B cell (primary cell): ENCODE results near the gene CDC42EP4. TPM values are rescaled to one million over a fixed set of nuclear protein-coding genes. Genes with fewer than 3 reads are reported as not detected.

Experiments
- ATAC-seq: fragments of 200-7000 bp; cut with Tn5 transposase; one replicate; pipeline ENCODE4 v1.10.0; 2021; ENCODE audit warnings: low read depth, mild to moderate bottlenecking, moderate number of reproducible peaks, moderate library complexity
- CTCF ChIA-PET: fragments of 350-600 bp; sonication (Branson Sonifier 250); formaldehyde crosslinking; loops from one replicate; lab custom pipeline; 2021; ENCODE audit warnings: antibody characterized with exemption, inconsistent platforms; lab: Charles Lee
- POLR2A ChIA-PET: fragments of 350-600 bp; sonication (Branson Sonifier 250); formaldehyde crosslinking; loops from one replicate; lab custom pipeline; 2021; ENCODE audit warnings: antibody characterized with exemption; lab: Charles Lee
- DNase-seq: peaks from one replicate; pipeline ENCODE4 v3.0.0; 2013
- H2AFZ ChIP-seq: 2 replicates; pipeline ENCODE4 v1.6.1; 2012; ENCODE audit warnings: mild to moderate bottlenecking, low read depth, low read length; ENCODE audit not compliant: insufficient read depth, poor library complexity, severe bottlenecking
- H3K27ac ChIP-seq, 2 donors: 1 replicate in 1 of 2; 2 replicates in 1 of 2; pipeline ENCODE4 v1.5.1; 2012 to 2013; ENCODE audit warnings: low read length in 2 of 2, mild to moderate bottlenecking in 2 of 2, moderate library complexity in 1 of 2
- H3K27me3 ChIP-seq, 4 experiments: fragments of 200-600 bp in 1 of 4; sonication (generic) in 1 of 4; replicated peaks in 1 of 4; 1 replicate in 2 of 4; 2 replicates in 2 of 4; pipeline versions ENCODE4 v1.6.1 to v1.7.0; 2013 to 2016; ENCODE audit warnings: low read length in 3 of 4, mild to moderate bottlenecking in 2 of 4, mixed read lengths in 1 of 4, moderate library complexity in 1 of 4; ENCODE audit not compliant: insufficient read depth in 4 of 4, control insufficient read depth in 3 of 4; ENCODE audit errors: control extremely low read depth in 1 of 4
- H3K36me3 ChIP-seq, 2 experiments: replicated peaks in 1 of 2; 1 replicate in 1 of 2; 2 replicates in 1 of 2; pipeline versions ENCODE4 v1.6.1 to v1.7.1; 2013; ENCODE audit warnings: low read length in 1 of 2; ENCODE audit not compliant: insufficient read depth in 2 of 2, control insufficient read depth in 1 of 2; ENCODE audit errors: control extremely low read depth in 1 of 2, extremely low read depth in 1 of 2
- H3K4me1 ChIP-seq, 2 donors: fragments of 200-600 bp in 1 of 2; sonication (generic) in 1 of 2; 1 replicate in 1 of 2; 2 replicates in 1 of 2; pipeline versions ENCODE4 v1.5.1 to v1.6.1; 2013 to 2017; ENCODE audit warnings: low read length in 2 of 2; ENCODE audit not compliant: control insufficient read depth in 2 of 2, insufficient read depth in 2 of 2
- H3K4me2 ChIP-seq: replicated peaks from 2 replicates; pipeline ENCODE3; 2012; ENCODE audit warnings: mild to moderate bottlenecking, low read depth, low read length; ENCODE audit not compliant: poor library complexity, severe bottlenecking
- H3K4me3 ChIP-seq, 5 experiments: fragments of 200-600 bp in 1 of 5; sonication (generic) in 1 of 5; 1 replicate in 3 of 5; 2 replicates in 2 of 5; pipeline versions ENCODE4 v1.5.1 to v1.7.0; 2011 to 2016; ENCODE audit warnings: low read length in 4 of 5, mild to moderate bottlenecking in 4 of 5, low read depth in 2 of 5, control low read depth in 1 of 5, moderate library complexity in 1 of 5; ENCODE audit not compliant: insufficient read depth in 1 of 5; ENCODE audit errors: control extremely low read depth in 1 of 5, extremely low read depth in 1 of 5
- H3K79me2 ChIP-seq: fragments of 200-600 bp; sonication (generic); one replicate; pipeline ENCODE4 v1.6.0; 2016; ENCODE audit warnings: low read length; ENCODE audit not compliant: control insufficient read depth, insufficient read depth
- H3K9ac ChIP-seq: fragments of 200-600 bp; sonication (generic); 2 replicates; pipeline ENCODE4 v1.6.1; 2017; ENCODE audit warnings: mild to moderate bottlenecking, low read length, moderate library complexity
- H3K9me3 ChIP-seq, 3 donors: one replicate each; pipeline versions ENCODE4 v1.6.1 to v1.7.1; 2013; ENCODE audit warnings: low read length in 2 of 3; ENCODE audit not compliant: control insufficient read depth in 2 of 3, insufficient read depth in 1 of 3; ENCODE audit errors: control extremely low read depth in 1 of 3
- H4K20me1 ChIP-seq: 2 replicates; pipeline ENCODE4 v1.6.0; 2012; ENCODE audit warnings: mild to moderate bottlenecking, low read length; ENCODE audit not compliant: insufficient read depth, control insufficient read depth, poor library complexity, severe bottlenecking
- H3K27ac Mint-ChIP-seq: one replicate; pipeline ENCODE4 v1.8.0; 2021; ENCODE audit warnings: mixed read lengths
- H3K27me3 Mint-ChIP-seq: one replicate; pipeline ENCODE4 v1.8.0; 2021; ENCODE audit warnings: mixed read lengths
- H3K4me1 Mint-ChIP-seq: one replicate; pipeline ENCODE4 v1.8.0; 2021; ENCODE audit warnings: mixed read lengths
- H3K4me3 Mint-ChIP-seq: one replicate; pipeline ENCODE4 v1.8.0; 2021; ENCODE audit warnings: mixed read lengths
- H3K9me3 Mint-ChIP-seq: one replicate; pipeline ENCODE4 v1.8.0; 2022; ENCODE audit warnings: mixed read lengths; ENCODE audit not compliant: insufficient read depth
- EZH2 ChIP-seq: IDR thresholded peaks from 2 replicates; pipeline ENCODE4 v1.6.1; 2012; ENCODE audit warnings: borderline replicate concordance, low read depth, mild to moderate bottlenecking, moderate library complexity, low read length; ENCODE audit not compliant: insufficient read depth, poor library complexity, severe bottlenecking
- WGBS: methylation state at CpG from one replicate; pipeline ENCODE4 v1.1.5; 2013; ENCODE audit warnings: missing lambda C conversion rate; ENCODE audit not compliant: insufficient coverage; 5-methylcytosine and 5-hydroxymethylcytosine counted together
- intact Hi-C: fragments of 100-400 bp; cut with micrococcal nuclease; formaldehyde crosslinking; loops from one replicate; pipeline ENCODE4 v1.10.0; 2022
- polyA plus RNA-seq: library from polyadenylated mRNA; depleted of rRNA; stranded (reverse); fragments of >200 nt; gene quantifications from 2 replicates; pipeline ENCODE4 v1.2.3, GENCODE V29; 2012
- total RNA-seq, 2 donors: library from RNA; stranded (reverse); fragments of 120-200 nt in 1 of 2; gene quantifications; 1 replicate in 1 of 2; 2 replicates in 1 of 2; pipeline versions ENCODE4 v1.2.3 to v1.2.4, GENCODE V29; 2013 to 2022
- TF ChIP-seq, protein P1 (sequence below): fragments of 200-600 bp; IDR thresholded peaks from one replicate; pipeline ENCODE4 v1.8.0; 2022; ENCODE audit warnings: antibody characterized with exemption, mild to moderate bottlenecking

The CDC42EP4 gene
- total and polyA plus RNA-seq, 2 donors (not counting 1 experiment from before 2014, with no cell fraction given) = 0.79 to 2.0 TPM

DNA sequence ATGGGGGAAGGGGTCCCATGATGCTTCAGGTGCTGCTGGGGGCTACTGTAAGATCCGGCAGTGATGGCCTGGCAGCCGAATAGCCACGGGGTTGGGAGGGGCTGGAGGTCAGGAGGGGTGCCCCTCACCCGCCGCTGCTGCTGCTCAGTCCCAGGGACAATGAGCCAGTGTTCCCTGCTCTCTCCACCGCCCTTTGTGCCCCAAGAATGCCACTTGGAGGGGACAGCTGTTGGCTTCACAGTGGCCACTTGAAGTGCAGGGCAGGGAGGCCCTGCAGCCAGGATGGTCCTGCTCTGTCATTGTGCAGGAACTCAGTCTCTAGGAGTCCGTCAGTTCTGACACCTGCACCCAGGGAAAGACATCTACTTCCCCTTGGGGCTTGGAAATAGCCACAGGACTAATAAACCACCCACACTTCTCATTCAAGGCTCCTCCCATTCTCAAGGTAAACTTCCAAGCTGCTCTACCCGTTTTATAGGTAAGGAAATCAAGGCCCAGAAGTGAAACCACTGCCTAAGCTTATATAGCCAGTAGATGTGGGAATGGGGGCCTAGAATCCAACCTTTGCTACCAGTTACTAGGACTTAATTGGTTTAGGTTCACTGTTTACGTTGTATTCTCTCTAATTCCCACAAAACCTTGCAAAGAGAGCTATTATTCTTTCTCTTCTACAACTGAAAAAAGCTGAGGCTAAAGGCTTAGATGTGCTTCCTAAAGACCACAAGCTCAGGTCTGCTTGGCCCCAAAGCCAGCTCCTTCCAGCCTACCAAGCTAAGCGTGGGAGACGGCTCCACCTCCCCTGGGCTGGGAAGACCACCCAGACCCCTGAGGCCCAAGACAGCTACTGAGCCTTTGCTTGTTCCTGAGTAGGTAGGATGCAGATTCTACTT lies 43.9 kb downstream of the CDC42EP4 start:
- Histone ChIP-seq H3K4me1 (peaks cover 0 to 8% of the 10 kb centered on the region in 2 donors), H3K36me3 (no peaks in the 10 kb centered on the region), H3K4me2 (no peak overlapping the region), H3K9me3 (peaks cover 0 to 5% (median 0%) of the 10 kb centered on the region in 3 donors), H3K9ac (no peak overlapping the region), H3K4me3 (no peak overlapping the region), H3K27ac (no peak overlapping the region), H4K20me1 (no peaks in the 10 kb centered on the region), H3K27me3 (no peaks in the 10 kb centered on the region), H3K79me2 (no peaks in the 10 kb centered on the region), H2AFZ (no peak overlapping the region)
- no peak for ATAC-seq
- WGBS = 81% methylated on average over 5 of the region's 11 CpGs
- no peak overlapping the region for H3K27ac Mint-ChIP-seq
- H3K4me3 Mint-ChIP-seq = no peak overlapping the region
- intact Hi-C loops = no loop called here
- POLR2A ChIA-PET = no interaction called here
- DNase-seq = no peak
- H3K27me3 Mint-ChIP-seq = no peaks in the 10 kb centered on the region
- CTCF ChIA-PET = interaction anchor here (0.6 to 0.9 kb wide), 3 partner anchors 11 to 103 kb away, joined by 3 to 4 read pairs (median 3); no protein-coding TSS in a partner anchor
- H3K4me1 Mint-ChIP-seq = peaks cover 6% of the 10 kb centered on the region
- no peaks in the 10 kb centered on the region for H3K9me3 Mint-ChIP-seq
- TF ChIP-seq EZH2 = no peak
- TF ChIP-seq, protein P1, sequence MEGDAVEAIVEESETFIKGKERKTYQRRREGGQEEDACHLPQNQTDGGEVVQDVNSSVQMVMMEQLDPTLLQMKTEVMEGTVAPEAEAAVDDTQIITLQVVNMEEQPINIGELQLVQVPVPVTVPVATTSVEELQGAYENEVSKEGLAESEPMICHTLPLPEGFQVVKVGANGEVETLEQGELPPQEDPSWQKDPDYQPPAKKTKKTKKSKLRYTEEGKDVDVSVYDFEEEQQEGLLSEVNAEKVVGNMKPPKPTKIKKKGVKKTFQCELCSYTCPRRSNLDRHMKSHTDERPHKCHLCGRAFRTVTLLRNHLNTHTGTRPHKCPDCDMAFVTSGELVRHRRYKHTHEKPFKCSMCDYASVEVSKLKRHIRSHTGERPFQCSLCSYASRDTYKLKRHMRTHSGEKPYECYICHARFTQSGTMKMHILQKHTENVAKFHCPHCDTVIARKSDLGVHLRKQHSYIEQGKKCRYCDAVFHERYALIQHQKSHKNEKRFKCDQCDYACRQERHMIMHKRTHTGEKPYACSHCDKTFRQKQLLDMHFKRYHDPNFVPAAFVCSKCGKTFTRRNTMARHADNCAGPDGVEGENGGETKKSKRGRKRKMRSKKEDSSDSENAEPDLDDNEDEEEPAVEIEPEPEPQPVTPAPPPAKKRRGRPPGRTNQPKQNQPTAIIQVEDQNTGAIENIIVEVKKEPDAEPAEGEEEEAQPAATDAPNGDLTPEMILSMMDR = no peak

GRCh38 chr17:73266796-73267195 lies 45.0 kb downstream of the CDC42EP4 start:
- intact Hi-C loops = no loop called here
- Mint-ChIP-seq H3K27ac (no peak overlapping the region), H3K4me1 (peaks cover 6% of the 10 kb centered on the region), H3K4me3 (no peak overlapping the region), H3K9me3 (no peaks in the 10 kb centered on the region), H3K27me3 (no peaks in the 10 kb centered on the region)
- H3K79me2 ChIP-seq = no peaks in the 10 kb centered on the region
- H3K27ac ChIP-seq = no peak overlapping the region
- H3K36me3 ChIP-seq = no peaks in the 10 kb centered on the region
- no peak overlapping the region for H3K9ac ChIP-seq
- TF ChIP-seq, protein P1 = no peak
- no peak for TF ChIP-seq EZH2
- H3K4me3 ChIP-seq = no peak overlapping the region
- WGBS = 90% methylated on average over 9 of the region's 11 CpGs
- H3K4me2 ChIP-seq = no peak overlapping the region
- no peak overlapping the region for H2AFZ ChIP-seq
- H4K20me1 ChIP-seq = no peaks in the 10 kb centered on the region
- ATAC-seq (no peak), DNase-seq (no peak)
- H3K9me3 ChIP-seq = peaks cover 0 to 5% (median 0%) of the 10 kb centered on the region in 3 donors
- ChIA-PET POLR2A (no interaction called here), CTCF (no interaction called here)
- H3K27me3 ChIP-seq = no peaks in the 10 kb centered on the region
- peaks cover 0 to 8% of the 10 kb centered on the region in 2 donors for H3K4me1 ChIP-seq
